GM19328 (cell line): Measurements from ENCODE around the gene TTC27.

Source experiments
- ATAC-seq: cut with Tn5 transposase; IDR thresholded peaks from one replicate; pipeline ENCODE4 v1.9.1; 2021; ENCODE audit warnings: mild to moderate bottlenecking, moderate library complexity; ENCODE audit not compliant: unreplicated experiment

Gene TTC27

DNA sequence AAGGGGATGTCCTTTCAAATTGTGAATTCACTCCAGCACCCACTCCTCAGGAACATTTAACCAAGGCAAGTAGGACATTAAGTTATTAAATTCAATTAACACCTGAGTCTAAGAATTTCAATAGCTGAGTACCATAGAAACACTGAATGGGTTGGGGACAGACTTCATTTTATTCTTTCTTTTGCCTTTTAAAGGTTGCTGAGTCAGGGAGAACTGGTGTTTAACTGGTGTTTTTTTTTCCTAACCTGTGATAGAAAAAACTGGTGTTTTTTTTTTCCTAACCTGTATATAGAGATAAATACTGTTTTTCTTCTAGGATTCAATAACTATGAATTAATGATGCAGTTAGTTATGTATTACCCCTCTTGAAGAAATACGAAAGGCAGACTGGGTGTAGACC is 38.9 kb downstream of the TTC27 start:
- no peak for ATAC-seq

DNA sequence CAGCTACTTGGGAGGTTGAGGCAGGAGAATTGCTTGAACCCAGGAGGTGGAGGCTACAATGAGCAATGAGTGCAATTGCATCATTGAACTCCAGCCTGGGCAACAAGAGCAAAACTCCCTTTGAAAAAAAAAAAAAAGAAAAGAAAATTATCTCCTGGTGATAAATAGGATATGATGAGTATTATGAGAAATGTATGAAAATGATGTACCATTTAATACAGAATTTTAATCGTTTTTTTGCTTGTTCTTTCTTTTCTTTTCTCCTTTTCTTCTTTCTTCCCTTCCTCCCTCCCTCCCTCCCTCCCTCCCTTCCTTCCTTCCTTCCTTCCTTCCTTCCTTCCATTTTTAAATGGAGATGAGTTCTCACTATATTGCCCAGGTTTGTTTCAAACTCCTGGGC is 40.4 kb downstream of the TTC27 start:
- ATAC-seq: no peak

GRCh38 chr2:32671885-32672533 is 44.2 kb downstream of the TTC27 start:
- no peak for ATAC-seq

DNA sequence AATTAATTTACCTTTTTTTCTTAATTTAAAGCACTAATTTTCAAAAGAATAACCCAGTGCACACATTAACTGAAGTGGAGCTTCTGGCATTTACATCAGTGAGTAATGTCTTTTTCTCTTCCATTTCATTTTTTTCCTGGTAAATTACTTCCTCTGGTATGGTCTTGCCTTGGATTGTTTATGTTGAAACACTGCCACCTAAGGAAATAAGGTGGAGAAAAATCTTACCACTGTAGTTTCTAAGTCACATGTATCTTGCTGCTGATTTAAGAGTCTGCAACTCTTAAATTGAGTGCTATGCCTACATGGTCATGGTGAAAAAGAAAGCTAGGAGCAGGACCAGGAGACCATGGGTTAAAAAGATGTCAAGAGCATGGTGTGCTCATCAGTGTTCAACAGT is 51.0 kb downstream of the TTC27 start:
- no peak for ATAC-seq

GRCh38 chr2:32680942-32681341 is 53.1 kb downstream of the TTC27 start:
- no peak for ATAC-seq

- ATAC-seq: no peak
Observed at GRCh38 chr2:32683520-32684086, 55.8 kb downstream of the TTC27 start.

- ATAC-seq: no peak
Observed at GRCh38 chr2:32688541-32688940, 60.7 kb downstream of the TTC27 start.

GRCh38 chr2:32691678-32692077 is 63.8 kb downstream of the TTC27 start:
- no peak for ATAC-seq

GRCh38 chr2:32696439-32696838 is 68.6 kb downstream of the TTC27 start:
- ATAC-seq: no peak

- no peak for ATAC-seq
Observed at GRCh38 chr2:32697156-32697555, 69.3 kb downstream of the TTC27 start.

DNA sequence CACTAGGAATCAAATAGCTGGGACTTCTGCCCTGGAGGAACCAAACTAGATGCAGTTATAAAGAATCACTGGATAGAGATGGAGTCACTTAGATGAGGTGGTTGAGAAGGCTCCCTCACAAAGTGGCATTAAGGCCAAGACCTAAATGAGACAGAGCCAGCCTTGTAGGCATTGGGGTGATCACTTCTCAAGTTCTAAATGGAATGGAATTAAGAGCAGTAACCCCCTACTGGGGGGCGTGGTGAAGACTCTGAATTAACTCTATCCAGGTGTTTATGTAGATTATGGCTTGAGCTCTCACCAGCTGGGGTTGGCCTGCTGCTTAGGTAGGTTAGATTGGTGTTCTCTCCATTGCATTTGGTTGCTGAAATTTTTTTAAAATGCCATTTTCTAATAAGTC is 71.3 kb downstream of the TTC27 start:
- ATAC-seq: no peak

DNA sequence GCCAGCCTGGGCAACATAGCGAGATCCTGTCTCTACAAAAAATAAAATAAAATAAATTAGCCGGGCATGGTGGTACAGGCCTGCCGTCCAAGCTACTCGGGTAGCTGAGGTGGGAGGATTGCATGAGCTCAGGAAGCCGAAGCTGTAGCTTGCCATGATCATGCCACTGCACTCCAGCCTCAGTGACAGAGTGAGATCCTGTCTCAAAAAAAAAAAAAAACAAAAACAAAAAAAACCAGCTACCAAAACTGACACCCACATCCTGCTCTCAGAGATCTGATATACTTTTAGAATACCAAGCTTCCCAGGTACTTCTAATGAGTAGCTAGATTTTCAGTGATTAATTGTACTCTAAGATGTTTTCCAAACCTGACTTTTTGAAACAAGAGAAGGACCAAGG is 74.0 kb downstream of the TTC27 start:
- no peak for ATAC-seq

GRCh38 chr2:32702303-32703064 is 74.6 kb downstream of the TTC27 start:
- ATAC-seq: no peak

- ATAC-seq: no peak
Observed at GRCh38 chr2:32706815-32707579, 79.1 kb downstream of the TTC27 start.

DNA sequence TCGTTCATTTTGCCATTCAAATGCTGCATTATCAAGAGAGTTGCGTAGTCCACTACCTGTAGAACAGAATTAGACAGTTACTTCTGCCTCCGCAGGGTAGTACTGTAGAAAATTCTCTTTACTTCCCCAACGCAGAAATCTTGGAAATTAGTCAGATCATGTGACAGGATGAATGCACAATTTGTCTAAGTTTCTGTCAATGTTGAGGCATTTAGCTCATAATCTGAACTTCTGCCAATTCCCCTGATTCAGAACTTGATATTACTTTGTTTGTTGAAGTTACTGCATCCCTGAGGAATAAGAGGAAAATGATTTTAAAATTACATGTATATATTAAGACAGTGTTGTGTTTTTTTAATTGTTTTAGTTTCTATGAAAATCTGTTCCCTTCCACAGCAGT is 83.4 kb downstream of the TTC27 start:
- no peak for ATAC-seq

- no peak for ATAC-seq
Observed at GRCh38 chr2:32711908-32712501, 84.2 kb downstream of the TTC27 start.

GRCh38 chr2:32712870-32713269 is 85.0 kb downstream of the TTC27 start:
- ATAC-seq: no peak

- ATAC-seq: no peak
Observed at GRCh38 chr2:32714521-32714920, 86.7 kb downstream of the TTC27 start.

GRCh38 chr2:32715391-32715841 is 87.6 kb downstream of the TTC27 start:
- ATAC-seq: peak; percentile 86

DNA sequence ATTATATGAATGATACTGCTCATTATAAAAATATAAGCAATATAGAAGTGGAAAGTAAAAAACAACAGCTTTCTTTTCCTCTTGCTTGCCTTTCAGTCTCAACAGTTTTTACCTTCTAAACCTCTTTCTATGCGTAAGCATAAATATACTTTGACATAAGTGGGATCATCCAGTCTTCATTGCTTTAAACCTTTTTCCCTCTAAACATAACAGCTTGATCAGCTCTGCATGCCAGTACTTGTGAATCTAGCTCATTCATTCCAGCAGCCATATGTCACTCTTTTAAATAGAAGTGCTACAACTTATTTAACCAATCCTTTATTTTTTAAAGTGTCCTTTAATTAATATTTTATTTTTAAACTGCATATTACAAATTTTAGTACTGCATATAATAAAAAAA is 88.1 kb downstream of the TTC27 start:
- no peak for ATAC-seq

DNA sequence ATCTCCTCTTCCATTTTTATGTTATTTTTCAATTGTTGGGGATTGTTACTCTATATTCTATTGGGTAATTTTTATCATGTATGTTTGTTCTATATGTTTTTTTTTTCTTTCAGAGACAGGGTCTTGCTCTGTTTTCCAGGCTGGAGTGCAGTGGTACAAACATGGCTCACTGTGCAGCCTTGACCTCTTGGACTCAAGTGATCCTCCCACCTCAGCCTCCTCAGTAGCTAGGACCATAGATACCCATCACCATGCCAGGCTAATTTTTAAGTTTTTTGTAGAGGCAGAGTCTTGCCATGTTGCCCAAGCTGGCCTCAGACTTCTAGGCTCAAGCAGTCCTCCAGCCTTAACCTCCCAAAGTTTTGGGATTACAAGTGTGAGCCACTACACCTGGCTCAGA is 88.7 kb downstream of the TTC27 start:
- ATAC-seq: no peak
